HG03432 (cell line): Measurements from ENCODE around the gene PSMD1.
"Not testable (repeated sequence)": the region's sequence is repeated elsewhere in the genome, so short reads cannot be mapped to it uniquely, and the experiment has no call there.

Experiments
- ATAC-seq: cut with Tn5 transposase; IDR thresholded peaks from one replicate; pipeline ENCODE4 v1.9.1; 2021; ENCODE audit warnings: mild to moderate bottlenecking, moderate library complexity; ENCODE audit not compliant: unreplicated experiment

PSMD1 gene

DNA sequence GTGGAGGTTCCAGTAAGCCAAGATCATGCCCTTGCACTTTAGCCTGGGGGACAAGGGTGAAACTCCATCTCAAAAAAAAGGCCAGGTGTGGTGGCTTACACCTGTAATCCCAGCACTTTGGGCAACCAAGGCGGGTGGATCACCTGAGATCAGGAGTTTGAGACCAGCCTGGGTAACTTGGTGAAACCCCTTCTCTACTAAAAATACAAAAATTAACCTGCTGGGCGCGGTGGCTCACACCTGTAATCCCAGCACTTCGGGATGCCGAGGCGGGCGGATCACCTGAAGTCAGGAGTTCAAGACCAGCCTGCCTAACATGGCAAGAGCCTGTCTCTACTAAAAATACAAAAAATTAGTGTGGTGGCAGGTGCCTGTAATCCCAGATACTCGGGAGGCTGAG is 84.1 kb downstream of the PSMD1 start:
- ATAC-seq = not testable (repeated sequence)

DNA sequence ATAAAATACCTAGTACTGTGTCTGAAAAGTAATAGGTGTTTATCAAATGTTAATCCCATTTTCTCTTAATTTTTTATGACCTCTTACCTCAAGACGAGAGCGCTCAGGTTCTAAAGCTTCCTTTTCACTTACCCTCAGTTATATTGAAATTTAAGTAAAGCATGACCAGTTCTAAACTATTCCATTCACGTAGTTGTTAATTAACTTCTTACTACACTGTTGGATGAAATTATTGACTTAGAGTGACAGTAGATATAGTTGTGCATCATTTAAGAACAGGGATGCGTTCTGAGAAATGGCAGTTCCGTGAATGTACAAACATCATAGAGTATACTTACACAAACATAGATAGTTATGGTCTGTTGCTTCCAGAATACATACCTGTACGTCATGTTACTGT is 88.2 kb downstream of the PSMD1 start:
- no peak for ATAC-seq

DNA sequence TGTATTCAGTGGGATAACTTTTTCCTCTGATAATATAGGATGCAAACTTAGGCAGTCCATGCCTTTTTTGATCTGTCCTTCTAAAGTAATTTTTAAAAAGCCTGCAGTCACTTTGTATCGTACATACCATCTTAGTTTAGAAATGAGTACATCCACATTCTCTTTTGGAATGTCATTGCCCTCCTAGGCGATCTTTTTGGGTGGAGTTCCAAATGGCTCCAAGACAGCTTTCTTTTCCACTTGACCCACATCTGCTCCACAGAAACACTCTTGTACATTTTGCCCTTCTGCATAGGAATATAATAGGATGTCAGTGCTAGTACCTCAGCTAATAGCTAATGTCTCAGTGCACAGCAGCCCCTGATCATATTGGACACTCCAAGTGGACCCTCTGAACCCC is 90.0 kb downstream of the PSMD1 start:
- ATAC-seq = no peak

DNA sequence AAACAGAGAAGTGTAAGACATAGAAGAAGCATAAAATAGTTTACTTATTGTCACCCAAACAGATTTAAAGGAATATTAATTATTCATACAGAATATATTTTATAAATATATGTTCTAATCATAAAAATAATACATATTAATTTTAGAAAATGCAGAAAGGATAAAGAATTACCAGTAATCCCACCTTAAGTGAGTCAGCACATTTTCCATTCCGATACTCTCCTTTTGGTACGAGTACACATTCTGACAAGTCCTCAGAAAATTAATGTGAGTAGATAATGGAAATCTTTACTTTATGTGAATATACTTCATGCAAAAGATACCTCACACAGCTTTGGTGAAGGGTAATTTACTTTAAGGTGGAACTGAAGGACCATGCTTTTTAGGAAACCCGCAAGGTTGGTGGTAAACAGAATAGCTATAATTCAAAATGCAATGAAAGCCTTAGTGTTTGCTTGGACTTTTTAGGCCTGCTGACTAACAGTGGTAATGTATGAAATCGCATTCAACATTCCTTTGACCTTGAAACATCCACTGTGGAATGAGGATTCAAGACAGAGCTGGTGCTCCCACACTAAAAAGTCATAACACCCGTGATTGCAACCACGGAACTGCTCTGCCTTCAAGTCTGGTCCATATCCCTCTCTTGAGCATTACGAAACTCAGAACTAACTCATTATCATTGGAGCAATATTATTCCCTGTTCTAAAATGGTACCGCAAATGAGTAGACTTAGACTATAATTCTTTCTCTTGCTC is 96.3 kb downstream of the PSMD1 start:
- ATAC-seq = no peak

DNA sequence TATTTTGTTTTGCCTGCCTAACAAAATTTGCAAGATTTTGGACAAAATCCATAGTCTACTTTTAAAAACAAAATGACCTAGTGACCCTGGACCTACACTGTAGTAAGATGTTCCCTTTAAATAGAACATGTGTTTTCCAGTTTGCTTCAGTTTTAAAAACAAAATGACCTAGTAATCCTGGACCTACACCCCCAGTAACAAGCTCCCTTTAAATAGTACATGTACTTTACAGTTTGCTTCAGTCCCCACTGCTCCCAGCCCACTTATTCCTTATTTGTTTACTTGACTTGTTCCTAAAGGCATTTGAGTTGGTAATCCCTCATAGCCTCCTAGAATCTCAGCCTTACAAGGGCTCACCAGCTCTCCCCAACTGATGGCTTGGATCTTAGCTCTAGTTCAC is 102.6 kb downstream of the PSMD1 start:
- ATAC-seq = no peak

GRCh38 chr2:231160701-231161100 is 104.0 kb downstream of the PSMD1 start:
- ATAC-seq = no peak

DNA sequence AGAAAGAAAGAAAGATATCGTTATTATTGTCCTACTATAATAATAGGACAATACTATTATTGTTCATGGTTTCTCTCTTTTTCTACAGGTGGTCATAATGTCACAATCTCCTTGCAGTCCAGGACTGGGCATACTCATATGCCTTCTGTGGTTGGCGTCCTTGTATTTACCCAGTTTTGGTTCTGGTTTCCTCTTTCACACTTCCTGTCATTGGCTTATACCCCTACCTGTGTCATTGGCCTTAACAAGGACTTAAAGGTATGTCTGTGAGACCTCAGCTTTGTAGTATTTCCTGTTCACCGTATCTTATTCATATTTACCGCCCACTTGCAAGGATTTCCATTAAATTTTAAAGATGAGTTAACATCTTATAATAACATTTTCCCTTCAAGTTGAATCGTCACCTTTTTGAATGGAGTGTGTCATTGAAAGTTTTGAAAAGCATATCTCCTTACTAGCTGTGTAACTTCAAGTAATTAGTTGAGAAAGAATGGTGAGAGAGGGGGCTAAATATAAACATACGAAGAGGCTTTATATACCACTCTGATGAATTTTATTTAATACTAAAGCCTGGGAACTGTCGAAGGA is 104.7 kb downstream of the PSMD1 start:
- peak; percentile 72 for ATAC-seq

- ATAC-seq = no peak
These were observed 105.2 kb downstream of the PSMD1 start for GRCh38 chr2:231161877-231162329.

DNA sequence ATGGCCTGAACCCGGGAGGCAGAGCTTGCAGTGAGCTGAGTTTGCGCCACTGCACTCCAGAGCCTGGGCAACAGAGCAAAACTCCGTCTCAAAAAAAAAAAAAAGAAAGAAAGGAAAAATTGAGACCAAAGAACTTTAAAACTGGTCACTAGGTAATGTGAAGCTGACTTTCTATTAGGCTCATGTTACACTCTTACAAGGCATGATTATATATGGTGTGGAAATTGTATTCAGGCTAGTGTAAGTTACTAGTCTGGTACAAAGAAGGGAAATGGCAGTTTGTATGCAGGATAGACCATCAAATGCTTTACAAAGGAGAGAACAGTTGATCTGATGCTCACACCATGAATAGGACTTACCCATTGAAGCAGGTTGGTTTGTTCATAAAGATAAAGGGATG is 106.3 kb downstream of the PSMD1 start:
- ATAC-seq = no peak

- no peak for ATAC-seq
These were observed 106.9 kb downstream of the PSMD1 start for GRCh38 chr2:231163414-231164095.

DNA sequence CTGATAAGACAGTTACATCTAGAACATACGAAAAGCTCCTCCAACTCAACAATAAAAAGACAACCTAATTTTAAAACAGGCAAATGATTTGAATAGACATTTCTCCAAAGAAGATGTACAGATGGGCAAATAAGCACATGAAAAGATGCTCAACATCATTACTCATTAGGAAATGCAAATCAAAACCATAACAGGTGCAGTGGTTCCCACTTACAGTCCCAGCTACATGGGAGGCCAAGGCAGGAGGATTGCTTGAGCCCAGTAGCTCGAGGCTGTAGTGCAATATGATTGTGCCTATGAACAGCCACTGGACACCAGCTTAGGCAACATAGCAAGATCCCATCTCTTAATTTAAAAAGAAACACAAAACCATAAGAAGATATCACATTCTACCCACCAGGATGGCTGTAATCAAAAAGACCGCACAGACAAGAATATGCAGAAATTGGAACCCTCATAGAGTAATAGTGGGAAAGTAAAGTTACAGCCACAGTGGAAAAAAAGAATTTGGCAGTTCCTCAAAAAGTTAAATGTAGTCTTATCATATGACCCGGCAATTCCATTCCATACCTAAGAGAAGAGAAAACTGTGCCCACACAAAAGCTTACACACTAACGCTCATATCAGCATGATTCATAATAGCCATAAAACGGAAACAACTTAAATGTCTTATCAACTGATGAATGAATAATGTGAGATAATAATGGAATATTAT is 111.2 kb downstream of the PSMD1 start:
- ATAC-seq = no peak

DNA sequence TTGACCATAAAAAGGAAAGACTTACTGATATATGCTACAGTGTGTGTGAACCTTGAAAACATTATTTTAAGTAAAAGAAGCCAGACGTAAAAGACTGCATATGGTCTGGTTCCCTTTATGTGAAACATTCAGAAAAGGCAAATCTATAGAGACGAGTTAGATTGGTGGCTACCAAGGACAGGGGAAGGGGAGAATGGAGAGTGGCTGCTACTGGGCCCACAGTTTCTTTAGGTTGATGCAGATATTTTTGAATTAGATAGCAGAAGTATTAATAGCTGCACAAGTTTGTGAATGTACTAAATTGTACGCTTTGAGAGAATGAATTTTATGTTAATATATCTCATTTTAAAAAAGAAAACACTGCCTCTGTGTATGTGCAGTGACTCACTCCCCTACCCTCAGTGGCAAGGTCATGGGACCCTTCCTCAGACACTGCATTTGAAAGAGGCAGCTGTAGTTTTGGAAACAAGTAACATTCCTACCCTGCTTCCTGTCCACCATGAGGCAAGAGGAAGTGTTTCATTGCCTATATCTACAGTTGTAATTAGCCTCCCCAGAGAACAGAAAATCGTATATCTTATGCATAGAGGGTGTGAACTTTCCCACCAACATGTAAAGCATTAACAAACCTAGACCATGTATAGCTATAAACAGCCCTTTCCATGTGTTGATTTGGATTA is 111.9 kb downstream of the PSMD1 start:
- ATAC-seq = no peak

DNA sequence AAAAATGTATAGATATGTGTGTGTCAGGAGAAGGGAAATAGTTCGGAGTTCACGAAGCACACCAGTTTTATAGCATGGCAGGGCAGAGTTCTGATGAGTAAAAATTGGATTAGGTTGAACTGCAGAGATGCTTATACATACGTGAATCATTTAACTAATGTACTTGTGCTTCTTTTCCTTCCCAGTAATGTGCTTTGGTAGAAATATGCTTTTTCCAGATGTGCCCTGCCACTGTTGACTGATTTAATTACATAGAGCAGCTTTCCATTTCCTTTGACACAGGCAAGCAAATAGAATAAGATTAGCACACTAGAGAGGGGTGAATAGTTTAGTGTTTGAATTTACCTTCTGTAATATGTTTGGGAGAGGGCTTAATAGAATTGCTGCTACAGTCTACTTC is 112.8 kb downstream of the PSMD1 start:
- ATAC-seq = no peak

DNA sequence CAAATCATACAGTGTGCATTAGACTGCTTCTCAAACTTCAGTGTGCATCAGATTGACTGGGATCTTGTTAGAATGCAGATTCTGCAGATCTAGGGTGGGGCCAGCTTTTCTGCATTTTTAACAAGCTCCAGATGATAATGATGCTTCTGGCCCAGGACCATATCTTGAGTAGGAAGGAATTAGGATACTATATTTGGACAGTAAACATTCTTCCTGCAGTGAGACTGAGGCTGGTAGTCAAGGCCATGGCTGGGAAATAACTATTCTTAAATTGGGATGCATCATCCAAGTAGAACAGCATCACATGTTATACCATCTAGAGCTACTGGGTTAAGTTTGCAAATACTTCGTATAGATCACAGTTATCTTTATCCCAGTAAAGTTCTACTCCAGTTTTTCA is 113.4 kb downstream of the PSMD1 start:
- no peak for ATAC-seq

DNA sequence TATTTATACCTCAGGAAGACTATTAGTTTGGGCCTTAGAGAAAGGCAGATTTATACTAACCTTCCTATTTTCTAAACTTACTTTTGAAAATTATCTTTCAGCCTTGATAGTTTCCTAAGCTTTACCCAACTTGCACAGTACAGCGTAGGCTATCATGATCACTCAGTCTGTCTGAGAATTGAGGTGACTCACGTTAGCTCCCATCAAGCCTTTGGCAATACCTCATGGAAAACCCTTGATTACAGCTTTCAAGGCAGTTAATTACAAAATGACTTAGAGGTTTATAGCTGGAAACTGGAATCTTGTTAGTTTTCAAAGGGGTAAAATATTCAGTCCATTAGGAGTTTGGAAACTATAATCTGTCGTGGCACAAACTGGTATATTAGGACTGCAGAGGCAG is 115.4 kb downstream of the PSMD1 start:
- ATAC-seq = no peak

- no peak for ATAC-seq
These were observed 117.6 kb downstream of the PSMD1 start for GRCh38 chr2:231174211-231174651.

- no peak for ATAC-seq
These were observed 119.4 kb downstream of the PSMD1 start for GRCh38 chr2:231176066-231176465.

DNA sequence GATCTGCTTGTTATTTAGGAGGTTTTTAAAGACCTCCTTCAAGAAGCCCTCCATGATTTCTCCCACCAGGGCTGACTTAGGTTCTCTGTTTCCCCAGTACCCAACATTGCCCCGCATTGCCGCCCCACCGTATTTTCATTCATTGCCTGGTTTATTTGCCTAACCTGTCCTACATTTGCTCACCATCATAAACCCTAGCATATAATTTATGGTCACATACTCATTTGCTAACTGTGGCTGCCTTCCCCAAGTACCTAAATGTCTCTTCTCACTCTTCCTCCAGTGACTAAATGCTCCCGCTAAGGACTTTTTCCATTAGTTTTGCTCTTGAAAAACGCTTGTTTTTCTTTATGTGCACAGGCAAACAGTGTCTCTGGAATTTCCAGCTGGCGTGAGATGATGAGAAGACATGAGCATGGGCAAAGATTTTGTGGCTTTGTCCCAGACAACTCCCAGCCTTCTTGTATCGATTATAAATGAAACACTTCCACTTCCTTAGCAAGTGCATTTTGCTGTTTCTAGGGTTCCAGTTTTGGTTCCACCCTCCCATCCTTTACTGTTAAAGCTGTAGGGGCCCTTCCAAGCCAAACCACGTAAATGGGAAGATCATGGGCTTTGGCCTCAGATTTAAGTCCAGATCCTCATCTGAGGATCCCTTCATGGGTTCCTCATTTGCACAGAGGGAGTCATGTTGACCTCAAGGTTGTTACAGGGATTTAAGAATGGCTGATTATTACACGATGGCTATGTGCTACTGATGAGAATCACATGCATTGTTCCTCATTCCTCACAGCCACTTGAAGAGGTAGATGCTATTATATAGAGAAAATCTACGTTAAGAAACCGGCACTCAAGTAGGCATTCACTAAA is 120.7 kb downstream of the PSMD1 start:
- ATAC-seq = no peak

DNA sequence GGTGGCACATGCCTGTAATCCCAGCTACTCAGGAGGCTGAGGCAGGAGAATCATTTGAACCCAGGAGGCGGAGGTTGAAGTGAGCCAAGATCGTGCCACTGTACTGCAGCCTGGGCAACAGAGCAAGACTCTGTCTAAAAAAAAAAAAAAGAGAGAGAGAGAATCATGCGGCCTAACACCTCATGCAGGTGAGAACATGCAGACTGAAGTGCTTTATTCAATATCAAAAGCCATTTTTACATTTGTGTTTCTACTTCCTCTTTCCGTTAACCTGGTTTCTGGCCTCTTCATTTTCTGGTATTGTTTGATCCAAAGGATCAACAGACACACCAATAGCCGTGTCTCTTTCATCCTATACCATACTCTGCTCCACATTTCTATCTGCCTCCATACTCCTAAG is 122.1 kb downstream of the PSMD1 start:
- ATAC-seq = not testable (repeated sequence)
